Coronary artery (tissue), 2 donors: ENCODE data around the gene PARD3.
"Not testable (repeated sequence)": the region's sequence is repeated elsewhere in the genome, so short reads cannot be mapped to it uniquely, and the experiment has no call there.

Experiments used
- DNase-seq: peaks from one replicate; pipeline ENCODE4 v3.0.0-alpha.2; 2017; ENCODE audit warnings: low spot score
- H3K27ac ChIP-seq, 2 donors: fragments of 200-600 bp; sonication (generic); one replicate each; pipeline ENCODE4 v1.5.1; 2016 to 2019
- H3K4me3 ChIP-seq: fragments of 200-600 bp; sonication (generic); 2 replicates; pipeline ENCODE4 v1.5.1; 2016; ENCODE audit warnings: mild to moderate bottlenecking, moderate library complexity
- TF ChIP-seq, protein P1 (sequence below): fragments of 200-600 bp; sonication (generic); IDR thresholded peaks from one replicate; pipeline ENCODE4 v1.5.1; 2019; ENCODE audit warnings: antibody characterized with exemption

Gene PARD3

DNA sequence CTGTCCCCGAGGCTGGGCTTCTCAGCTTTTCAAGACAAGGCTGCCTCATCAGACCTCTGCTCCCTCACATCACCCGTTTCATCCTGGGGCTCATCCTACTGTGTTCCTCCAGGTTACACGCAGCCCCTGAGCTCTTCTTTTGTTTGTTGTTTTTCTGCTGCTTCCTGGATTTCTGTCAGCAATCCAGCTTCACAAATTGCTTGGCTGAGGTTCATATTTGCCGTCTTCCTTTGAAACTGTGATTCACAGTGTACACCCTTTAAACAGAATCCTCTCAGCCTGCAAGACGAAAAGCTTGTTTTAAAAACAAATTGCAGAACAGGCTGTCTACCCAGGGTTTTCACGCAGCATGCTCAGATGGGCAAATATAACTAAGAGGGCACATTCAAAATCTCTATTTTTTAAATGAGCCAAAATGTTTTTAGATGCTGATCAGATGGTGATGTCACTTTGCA, 39.1 kb upstream of the PARD3 start:
- Histone ChIP-seq H3K4me3 (no peak overlapping the region), H3K27ac (no peak overlapping the region)
- TF ChIP-seq, protein P1, sequence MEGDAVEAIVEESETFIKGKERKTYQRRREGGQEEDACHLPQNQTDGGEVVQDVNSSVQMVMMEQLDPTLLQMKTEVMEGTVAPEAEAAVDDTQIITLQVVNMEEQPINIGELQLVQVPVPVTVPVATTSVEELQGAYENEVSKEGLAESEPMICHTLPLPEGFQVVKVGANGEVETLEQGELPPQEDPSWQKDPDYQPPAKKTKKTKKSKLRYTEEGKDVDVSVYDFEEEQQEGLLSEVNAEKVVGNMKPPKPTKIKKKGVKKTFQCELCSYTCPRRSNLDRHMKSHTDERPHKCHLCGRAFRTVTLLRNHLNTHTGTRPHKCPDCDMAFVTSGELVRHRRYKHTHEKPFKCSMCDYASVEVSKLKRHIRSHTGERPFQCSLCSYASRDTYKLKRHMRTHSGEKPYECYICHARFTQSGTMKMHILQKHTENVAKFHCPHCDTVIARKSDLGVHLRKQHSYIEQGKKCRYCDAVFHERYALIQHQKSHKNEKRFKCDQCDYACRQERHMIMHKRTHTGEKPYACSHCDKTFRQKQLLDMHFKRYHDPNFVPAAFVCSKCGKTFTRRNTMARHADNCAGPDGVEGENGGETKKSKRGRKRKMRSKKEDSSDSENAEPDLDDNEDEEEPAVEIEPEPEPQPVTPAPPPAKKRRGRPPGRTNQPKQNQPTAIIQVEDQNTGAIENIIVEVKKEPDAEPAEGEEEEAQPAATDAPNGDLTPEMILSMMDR = no peak
- DNase-seq = no peak

DNA sequence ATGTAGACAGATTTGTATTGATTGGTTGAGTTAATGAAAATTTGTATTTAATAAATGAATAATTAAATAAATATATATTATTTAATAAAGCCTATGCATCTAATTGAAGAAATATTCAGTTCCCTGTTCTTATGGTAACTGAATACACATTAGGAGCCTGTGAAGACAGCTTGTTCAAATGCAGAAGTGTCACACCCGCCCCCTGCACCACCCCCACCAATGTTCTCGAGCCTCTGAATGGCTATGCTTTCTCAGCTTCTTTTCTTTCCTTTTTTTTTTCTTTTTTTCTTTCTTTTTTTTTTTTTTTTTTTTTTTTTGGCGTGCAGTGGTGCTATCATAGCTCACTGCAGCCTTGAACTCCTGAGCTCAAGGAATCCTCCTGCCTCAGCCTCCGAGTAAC, 38.3 kb upstream of the PARD3 start:
- no peak for DNase-seq
- TF ChIP-seq, protein P1 = no peak

DNA sequence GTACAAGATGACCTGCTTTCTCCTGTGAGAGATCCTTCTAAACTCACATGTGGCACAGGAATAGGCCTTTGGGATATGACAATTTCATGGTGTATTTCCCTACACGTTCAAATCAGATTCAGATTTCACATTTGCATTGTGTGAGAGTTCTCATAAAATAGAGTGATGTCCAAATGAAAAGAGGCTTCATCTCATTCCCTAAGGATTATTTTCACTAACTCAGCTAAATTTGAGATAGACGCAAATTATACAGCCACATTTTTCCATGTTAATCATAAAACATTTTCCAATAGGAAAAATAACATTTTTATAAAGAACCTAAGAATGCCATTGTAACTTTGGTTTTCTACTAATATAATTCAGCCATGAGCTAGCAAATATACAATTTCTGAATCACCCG, 35.5 kb upstream of the PARD3 start:
- DNase-seq = no peak
- no peak overlapping the region for H3K27ac ChIP-seq
- no peak overlapping the region for H3K4me3 ChIP-seq
- TF ChIP-seq, protein P1 = no peak

More for the DNA sequence above, 38.3 kb upstream of the PARD3 start:
- H3K27ac ChIP-seq = no peak overlapping the region
- no peak overlapping the region for H3K4me3 ChIP-seq

DNA sequence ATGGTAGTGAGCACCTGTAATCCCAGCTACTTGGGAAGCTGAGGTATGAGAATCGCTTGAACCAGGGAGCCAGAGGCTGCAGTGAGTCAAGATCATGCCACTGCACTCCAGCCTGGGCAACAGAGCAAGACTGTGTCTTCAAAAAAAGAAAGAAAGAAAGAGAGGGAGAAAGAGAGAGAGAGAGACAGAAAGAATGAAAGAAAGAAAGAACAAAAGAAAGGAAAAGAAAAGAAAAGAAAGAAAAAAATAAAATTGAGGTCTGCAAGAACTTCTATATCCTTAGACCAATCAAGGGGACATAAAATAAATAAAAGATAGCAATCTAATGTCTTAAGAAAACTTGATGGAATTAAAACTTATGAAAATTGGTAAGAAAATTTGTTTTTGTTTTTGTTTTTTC, 34.9 kb upstream of the PARD3 start:
- H3K27ac ChIP-seq = no peak overlapping the region
- TF ChIP-seq, protein P1 = no peak
- no peak overlapping the region for H3K4me3 ChIP-seq
- no peak for DNase-seq

DNA sequence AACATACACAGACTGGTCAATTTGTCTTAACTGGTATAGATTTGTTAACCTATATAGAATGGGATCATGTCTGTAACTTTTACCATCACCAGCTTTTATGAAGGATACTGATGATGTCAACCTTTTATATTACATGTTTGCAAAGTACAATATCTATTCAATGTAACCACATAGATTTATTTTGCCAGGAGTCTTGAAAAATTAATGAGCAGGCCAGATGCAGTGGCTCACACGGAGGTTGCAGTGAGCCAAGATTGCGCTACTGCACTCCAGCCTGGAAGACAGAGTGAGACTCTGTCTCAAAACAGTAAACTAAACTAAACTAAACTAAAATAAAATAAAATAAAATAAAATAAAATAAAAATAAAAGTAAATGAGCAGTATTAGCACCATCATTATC, 30.0 kb upstream of the PARD3 start:
- no peak overlapping the region for H3K27ac ChIP-seq
- no peak overlapping the region for H3K4me3 ChIP-seq
- DNase-seq = no peak
- TF ChIP-seq, protein P1 = no peak

DNA sequence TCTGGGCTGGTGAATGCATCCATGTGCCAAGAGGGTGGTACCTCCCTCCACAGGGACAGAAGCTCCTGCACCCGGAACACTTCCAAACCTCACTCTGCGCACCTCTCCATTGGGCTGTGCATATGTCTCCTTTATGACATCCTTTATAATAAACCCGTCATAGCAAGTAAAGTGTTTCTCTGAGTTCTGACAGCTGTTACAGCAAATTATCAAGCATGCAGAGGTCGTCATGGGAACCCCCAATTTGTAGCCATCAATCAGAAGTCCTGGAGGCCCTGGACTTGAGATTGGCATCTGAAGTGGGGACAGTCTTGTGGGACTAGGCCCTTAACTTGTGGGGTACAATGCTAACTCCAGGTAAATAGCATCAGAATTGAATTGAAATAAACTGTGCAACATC, 29.4 kb upstream of the PARD3 start:
- Histone ChIP-seq H3K27ac (no peak overlapping the region), H3K4me3 (no peak overlapping the region)
- TF ChIP-seq, protein P1 = no peak
- DNase-seq = no peak

DNA sequence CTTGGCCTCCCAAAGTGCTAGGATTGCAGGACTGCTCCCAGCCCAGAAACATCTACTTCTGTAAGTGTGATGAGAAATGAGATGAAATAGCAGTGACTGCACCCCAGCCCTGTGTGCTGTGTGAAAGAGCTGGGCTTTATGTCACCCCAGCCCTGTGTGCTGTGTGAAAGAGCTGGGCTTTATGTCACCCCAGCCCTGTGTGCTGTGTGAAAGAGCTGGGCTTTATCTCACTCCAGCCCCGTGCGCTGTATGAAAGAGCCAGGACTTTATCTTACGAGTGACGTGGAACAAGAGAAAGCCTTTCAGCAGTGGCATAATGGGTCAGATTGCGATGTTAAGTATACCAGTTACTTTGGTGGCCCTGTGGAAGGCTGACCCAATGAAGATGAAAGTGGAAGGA, 28.4 kb upstream of the PARD3 start:
- H3K27ac ChIP-seq, H3K4me3 ChIP-seq, DNase-seq: not testable (repeated sequence)

DNA sequence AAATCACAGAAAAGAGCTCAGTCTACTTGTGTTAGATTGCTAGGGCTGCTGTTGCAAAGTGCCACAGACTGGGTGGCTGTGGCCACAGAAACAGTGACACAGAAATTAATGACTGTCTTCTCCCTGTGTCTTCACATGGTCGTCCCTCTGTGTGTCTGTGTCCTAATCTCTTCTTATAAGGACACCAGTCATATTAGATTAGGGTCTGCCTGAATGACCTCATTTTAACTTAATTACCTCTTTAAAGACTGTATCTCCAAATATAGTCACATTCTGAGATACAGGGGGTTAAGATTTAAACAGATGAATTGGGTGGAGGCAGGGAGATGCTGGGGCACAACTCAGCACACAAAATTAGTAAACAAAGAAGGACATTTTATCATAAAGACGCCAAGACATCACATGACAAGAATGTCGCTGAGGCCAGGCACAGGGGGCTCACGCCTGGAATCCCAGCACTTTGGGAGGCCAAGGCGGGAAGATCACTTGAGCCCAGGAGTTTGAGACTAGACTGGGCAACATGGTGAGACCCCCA, 23.3 kb upstream of the PARD3 start:
- TF ChIP-seq, protein P1 = no peak
- H3K4me3 ChIP-seq = no peak overlapping the region
- DNase-seq = no peak
- no peak overlapping the region for H3K27ac ChIP-seq
